ENCODE data around the gene TMEM219.
A peak's percentile ranks its signal among the peaks of the same experiment; 100 is the strongest.

TMEM219 gene

GRCh38 chr16:29975134-29975538 is 13.3 kb downstream of the TMEM219 start:
- H3K4me3 ChIP-seq (ENCODE audit: low read depth, low read length), result peak overlapping the region; percentile 96
- DNase-seq (ENCODE audit: low read depth), result no peak
- TF ChIP-seq CTCF (IDR thresholded peaks at IDR 0.05; ENCODE audit: insufficient read depth, low read depth, low read length, missing control alignments), result no peak

- DNase-seq (ENCODE audit: low read depth), result no peak
- no peak for TF ChIP-seq CTCF (IDR thresholded peaks at IDR 0.05; ENCODE audit: insufficient read depth, low read depth, low read length, missing control alignments)
- H3K4me3 ChIP-seq (ENCODE audit: low read depth, low read length), result peak overlapping the region; percentile 96
Measured at GRCh38 chr16:29975811-29976511, 14.1 kb downstream of the TMEM219 start.

GRCh38 chr16:29977063-29977825 is 15.4 kb downstream of the TMEM219 start:
- DNase-seq (ENCODE audit: low read depth), result no peak
- TF ChIP-seq CTCF (IDR thresholded peaks at IDR 0.05; ENCODE audit: insufficient read depth, low read depth, low read length, missing control alignments), result no peak
- H3K4me3 ChIP-seq (ENCODE audit: low read depth, low read length), result no peak overlapping the region

- TF ChIP-seq CTCF (IDR thresholded peaks at IDR 0.05; ENCODE audit: insufficient read depth, low read depth, low read length, missing control alignments), result no peak
- no peak for DNase-seq (ENCODE audit: low read depth)
- no peak overlapping the region for H3K4me3 ChIP-seq (ENCODE audit: low read depth, low read length)
Measured at GRCh38 chr16:29978081-29978480, 16.2 kb downstream of the TMEM219 start.

- no peak for TF ChIP-seq CTCF (IDR thresholded peaks at IDR 0.05; ENCODE audit: insufficient read depth, low read depth, low read length, missing control alignments)
- H3K4me3 ChIP-seq (ENCODE audit: low read depth, low read length), result no peak overlapping the region
- no peak for DNase-seq (ENCODE audit: low read depth)
Measured at GRCh38 chr16:29978564-29979270, 16.8 kb downstream of the TMEM219 start.

- DNase-seq (ENCODE audit: low read depth), result no peak
- no peak for TF ChIP-seq CTCF (IDR thresholded peaks at IDR 0.05; ENCODE audit: insufficient read depth, low read depth, low read length, missing control alignments)
Measured at GRCh38 chr16:29982560-29983419, 20.9 kb downstream of the TMEM219 start.

More at GRCh38 chr16:29982560-29983419, 20.9 kb downstream of the TMEM219 start:
- no peak overlapping the region for H3K4me3 ChIP-seq (ENCODE audit: low read depth, low read length)
